Ureter (tissue), 1 donor: Measurements from ENCODE around the gene MCM5. TPM values are rescaled to one million over a fixed set of nuclear protein-coding genes. Genes with fewer than 3 reads are reported as not detected.
"Not testable (repeated sequence)": the region's sequence is repeated elsewhere in the genome, so short reads cannot be mapped to it uniquely, and the experiment has no call there.

Experiments used
- DNase-seq: peaks from one replicate; pipeline ENCODE4 v3.0.0-alpha.2; 2020; ENCODE audit warnings: low spot score
- total RNA-seq: library from RNA; stranded (reverse); gene quantifications from one replicate; pipeline ENCODE4 v1.2.4, GENCODE V29; 2023
- donor health status: DM: yes; HTN: yes; CAD: no.

MCM5 gene
- total RNA-seq, 1 donor from 2014 or later, result 27.9 TPM

- peak; percentile 71 for DNase-seq
Observed at GRCh38 chr22:35452351-35452781, 52.4 kb downstream of the MCM5 start.

GRCh38 chr22:35452810-35453743 is 53.1 kb downstream of the MCM5 start:
- no peak for DNase-seq

- DNase-seq, result no peak
Observed at GRCh38 chr22:35454416-35455054, 54.6 kb downstream of the MCM5 start.

GRCh38 chr22:35455529-35455928 is 55.6 kb downstream of the MCM5 start:
- DNase-seq, result no peak

GRCh38 chr22:35456757-35457156 is 56.8 kb downstream of the MCM5 start:
- DNase-seq, result no peak

- no peak for DNase-seq
Observed at GRCh38 chr22:35457729-35458546, 58.0 kb downstream of the MCM5 start.

GRCh38 chr22:35458547-35459422 is 58.8 kb downstream of the MCM5 start:
- no peak for DNase-seq

GRCh38 chr22:35459423-35459894 is 59.5 kb downstream of the MCM5 start:
- no peak for DNase-seq

- not testable (repeated sequence) for DNase-seq
Observed at GRCh38 chr22:35459976-35460375, 60.0 kb downstream of the MCM5 start.

GRCh38 chr22:35460688-35461087 is 60.7 kb downstream of the MCM5 start:
- no peak for DNase-seq

- no peak for DNase-seq
Observed at GRCh38 chr22:35462498-35463230, 62.7 kb downstream of the MCM5 start.

GRCh38 chr22:35463231-35463933 is 63.4 kb downstream of the MCM5 start:
- no peak for DNase-seq

GRCh38 chr22:35464399-35464798 is 64.5 kb downstream of the MCM5 start:
- no peak for DNase-seq

GRCh38 chr22:35465109-35465701 is 65.3 kb downstream of the MCM5 start:
- no peak for DNase-seq

GRCh38 chr22:35467681-35468434 is 67.9 kb downstream of the MCM5 start:
- peak; percentile 76 for DNase-seq

- DNase-seq, result no peak
Observed at GRCh38 chr22:35470903-35471321, 71.0 kb downstream of the MCM5 start.

GRCh38 chr22:35471566-35471965 is 71.6 kb downstream of the MCM5 start:
- not testable (repeated sequence) for DNase-seq

- no peak for DNase-seq
Observed at GRCh38 chr22:35472488-35472887, 72.5 kb downstream of the MCM5 start.
